T47D (cell line): ENCODE measurements around the gene ZNF697.
"Not testable (repeated sequence)": the region's sequence is repeated elsewhere in the genome, so short reads cannot be mapped to it uniquely, and the experiment has no call there.

ENCODE experiments used
- DNase-seq, 2 experiments: peaks; one replicate each; pipeline versions ENCODE4 v3.0.0 to v3.0.0-alpha.2; 2011 to 2012; ENCODE audit warnings: low read depth in 1 of 2, low spot score in 1 of 2
- JUND ChIP-seq: IDR thresholded peaks from 2 replicates; pipeline ENCODE4 v1.6.1; 2012; ENCODE audit warnings: low read depth
- in situ Hi-C: cut with HindIII; loops from 2 replicates; pipeline ENCODE4 v1.10.0; 2016; ENCODE audit warnings: low sequenced_read_pairs, low pct_unique_long_range_greater_than_20kb

Gene ZNF697

GRCh38 chr1:119602169-119602568, 45.9 kb downstream of the ZNF697 start:
- TF ChIP-seq JUND: no peak
- no peak for DNase-seq
- in situ Hi-C loops: no loop called here

- no peak for DNase-seq
- in situ Hi-C loops: no loop called here
- TF ChIP-seq JUND: no peak
These were observed 47.1 kb downstream of the ZNF697 start for GRCh38 chr1:119600976-119601375.

- DNase-seq: no peak
- in situ Hi-C loops: no loop called here
- TF ChIP-seq JUND: no peak
These were observed 47.5 kb downstream of the ZNF697 start for GRCh38 chr1:119600561-119600960.

- in situ Hi-C loops: no loop called here
- no peak for DNase-seq
- no peak for TF ChIP-seq JUND
These were observed 52.5 kb downstream of the ZNF697 start for GRCh38 chr1:119595606-119596005.

GRCh38 chr1:119595168-119595567, 52.9 kb downstream of the ZNF697 start:
- no peak for DNase-seq
- in situ Hi-C loops: no loop called here
- no peak for TF ChIP-seq JUND

GRCh38 chr1:119594376-119594775, 53.7 kb downstream of the ZNF697 start:
- in situ Hi-C loops: no loop called here
- TF ChIP-seq JUND: no peak
- DNase-seq: no peak

- in situ Hi-C loops: no loop called here
- no peak for TF ChIP-seq JUND
- DNase-seq: no peak
These were observed 54.3 kb downstream of the ZNF697 start for GRCh38 chr1:119593805-119594204.

- in situ Hi-C loops: no loop called here
- DNase-seq: no peak
- no peak for TF ChIP-seq JUND
These were observed 57.7 kb downstream of the ZNF697 start for GRCh38 chr1:119590393-119590792.

GRCh38 chr1:119588621-119589020, 59.4 kb downstream of the ZNF697 start:
- DNase-seq: no peak
- no peak for TF ChIP-seq JUND
- in situ Hi-C loops: no loop called here

GRCh38 chr1:119587341-119587740, 60.7 kb downstream of the ZNF697 start:
- in situ Hi-C loops: no loop called here
- DNase-seq: no peak
- no peak for TF ChIP-seq JUND

GRCh38 chr1:119585801-119586200, 62.3 kb downstream of the ZNF697 start:
- in situ Hi-C loops, DNase-seq: not testable (repeated sequence)

GRCh38 chr1:119582801-119583200, 65.3 kb downstream of the ZNF697 start:
- in situ Hi-C loops: no loop called here
- DNase-seq: peak; percentile 6 to 75
- no peak for TF ChIP-seq JUND

- DNase-seq, in situ Hi-C loops: not testable (repeated sequence)
These were observed 67.0 kb downstream of the ZNF697 start for GRCh38 chr1:119581076-119581475.

GRCh38 chr1:119573886-119574285, 74.2 kb downstream of the ZNF697 start:
- in situ Hi-C loops: no loop called here
- no peak for TF ChIP-seq JUND
- no peak for DNase-seq

GRCh38 chr1:119569930-119570622, 78.0 kb downstream of the ZNF697 start:
- in situ Hi-C loops, DNase-seq: not testable (repeated sequence)
